Superior temporal gyrus (tissue), 1 donor: ENCODE measurements around the gene AZI2.

ENCODE experiments used
- DNase-seq: peaks from one replicate; pipeline ENCODE4 v3.0.0-alpha.2; 2016; ENCODE audit errors: extremely low spot score

The AZI2 gene

DNA sequence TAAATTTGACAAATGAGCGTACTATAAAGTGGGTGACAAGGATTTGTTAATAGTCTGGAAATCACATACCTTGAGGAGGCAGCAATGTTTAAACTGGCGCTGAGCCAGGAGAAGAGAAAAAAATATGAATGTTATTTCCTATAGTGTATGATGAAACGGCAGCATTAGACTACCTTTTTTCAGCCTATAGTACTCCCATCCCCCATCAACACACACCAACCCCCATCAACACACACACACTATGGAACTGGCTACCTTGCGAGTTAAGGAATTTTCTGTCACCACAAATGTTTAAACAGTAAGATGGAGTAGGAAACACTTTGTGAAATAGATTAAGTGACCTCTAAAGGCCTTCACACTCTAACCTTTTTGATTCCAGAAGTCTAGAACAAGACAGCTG, 46.9 kb downstream of the AZI2 start:
- no peak for DNase-seq

DNA sequence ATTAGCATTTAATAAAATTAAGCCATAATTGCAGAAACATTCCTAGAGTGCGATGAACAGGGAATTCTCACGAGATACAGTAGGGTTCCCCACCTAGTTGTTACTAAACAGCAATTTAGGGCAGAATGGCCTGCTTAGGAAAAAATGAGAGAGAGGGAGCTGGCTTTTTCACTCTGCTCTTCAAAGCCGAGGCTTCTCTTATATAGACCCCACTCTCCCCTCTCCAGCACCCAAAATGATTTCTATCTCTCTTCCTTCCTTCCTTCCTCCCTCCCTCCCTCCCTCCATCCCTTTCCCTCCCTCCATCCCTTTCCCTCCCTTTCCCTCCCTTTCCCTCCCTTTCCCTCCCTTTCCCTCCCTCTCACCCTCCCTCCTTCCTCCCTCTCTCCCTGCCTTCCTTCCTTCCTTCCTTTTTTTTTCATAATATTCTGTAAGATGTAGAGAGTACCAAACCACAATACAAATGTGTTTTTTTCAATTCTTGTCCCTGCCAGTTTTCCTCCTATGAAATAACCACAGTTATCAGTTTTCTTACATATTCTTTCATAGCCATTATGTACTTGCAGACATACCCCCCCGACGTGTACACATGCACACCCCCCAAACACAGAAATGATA, 48.2 kb downstream of the AZI2 start:
- DNase-seq, result no peak

DNA sequence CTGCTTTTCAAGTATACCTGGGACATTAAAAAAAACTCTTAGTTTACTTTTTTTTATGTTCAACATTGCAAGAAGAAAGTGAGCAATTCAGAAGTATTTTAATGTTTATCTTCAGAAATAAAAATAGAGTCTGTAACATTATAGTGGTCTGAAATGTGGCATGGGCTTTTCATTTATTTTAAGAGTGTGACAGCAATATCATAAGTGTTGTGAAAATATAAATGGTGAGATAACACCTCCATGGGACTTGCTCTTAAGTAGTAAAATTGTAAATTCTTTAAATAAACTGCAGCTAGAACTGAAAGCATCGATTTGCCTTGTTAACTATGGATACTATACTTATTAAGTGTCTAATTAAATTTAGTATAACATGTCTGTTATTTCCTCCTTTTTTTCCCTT, 48.9 kb downstream of the AZI2 start:
- DNase-seq, result no peak

DNA sequence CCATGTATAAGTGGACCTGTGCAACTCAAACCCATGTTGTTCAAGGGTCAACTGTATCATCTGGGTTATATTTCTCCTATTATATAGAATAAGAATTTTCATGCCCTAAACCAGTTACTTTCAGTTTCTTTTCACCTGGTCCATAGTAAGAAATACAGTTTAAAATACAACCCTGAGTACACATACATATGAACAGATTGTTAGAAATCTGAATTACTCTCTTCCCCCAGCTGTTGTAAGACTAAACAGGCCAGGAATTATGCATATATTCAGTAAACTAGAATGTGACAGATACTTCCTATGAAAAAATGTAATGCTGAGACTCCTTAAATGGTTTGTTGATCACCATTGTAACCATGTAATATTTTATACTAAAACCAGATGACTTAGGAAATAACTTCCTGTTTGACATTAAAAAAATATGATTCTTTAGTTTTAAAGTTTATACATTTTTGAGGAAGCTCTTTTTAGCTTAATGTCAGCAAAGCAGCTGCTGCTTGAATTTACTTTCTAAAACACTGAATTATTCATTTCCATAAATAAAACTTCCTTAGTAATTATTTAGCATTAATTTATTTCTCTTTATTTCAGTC, 52.6 kb downstream of the AZI2 start:
- no peak for DNase-seq

DNA sequence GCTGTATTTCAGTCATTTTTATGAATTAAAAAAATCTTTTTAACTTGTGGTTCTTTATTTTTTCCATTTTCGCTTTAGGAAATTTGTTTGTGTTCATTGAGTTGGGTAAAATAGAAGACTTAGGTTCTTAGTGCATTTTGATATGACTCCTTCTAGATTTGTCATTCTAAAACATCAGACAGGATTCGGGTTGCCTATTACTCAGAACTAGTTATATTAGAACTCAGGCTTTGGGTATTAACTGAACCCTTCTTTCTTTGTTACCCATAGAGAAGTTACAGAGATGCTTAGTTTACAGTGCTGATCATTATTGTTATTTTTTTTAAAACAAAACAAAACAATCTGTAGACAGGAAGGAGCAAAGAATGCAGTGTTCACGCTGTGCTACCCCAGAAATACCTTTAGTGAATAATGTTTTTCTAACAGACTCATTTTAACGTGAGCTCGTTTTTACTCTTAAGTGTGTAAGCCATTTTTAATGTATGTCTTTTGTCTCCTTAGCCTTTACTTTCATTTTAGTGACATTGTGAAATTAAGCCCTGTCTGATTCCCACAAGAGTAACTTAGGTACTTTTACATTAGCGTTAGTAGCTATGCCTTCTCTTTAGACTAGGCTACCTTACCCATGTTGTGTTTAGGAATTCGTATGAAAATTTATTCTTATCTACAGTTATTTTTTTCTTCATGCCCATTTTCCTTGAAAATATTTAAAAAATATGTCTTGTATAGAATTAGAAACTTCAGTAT, 53.8 kb downstream of the AZI2 start:
- DNase-seq, result no peak

DNA sequence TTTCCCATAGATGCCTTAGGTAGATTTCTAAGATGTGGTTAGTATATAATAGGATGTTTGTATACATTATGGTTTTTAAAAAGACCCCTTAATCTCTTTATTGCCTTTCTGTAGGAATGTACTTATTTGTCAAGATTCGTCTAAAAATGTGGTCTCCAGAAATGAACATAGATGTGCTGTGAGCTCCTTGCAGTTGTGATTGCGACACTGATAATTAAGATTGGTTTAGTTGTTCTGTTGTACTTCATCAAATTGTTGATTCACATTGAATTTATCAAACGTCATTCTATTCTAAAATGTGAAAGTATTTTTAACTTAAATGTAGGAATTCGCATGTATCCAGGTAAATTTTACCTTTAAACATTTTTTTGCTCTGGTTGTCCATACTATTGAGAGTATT, 56.0 kb downstream of the AZI2 start:
- no peak for DNase-seq

DNA sequence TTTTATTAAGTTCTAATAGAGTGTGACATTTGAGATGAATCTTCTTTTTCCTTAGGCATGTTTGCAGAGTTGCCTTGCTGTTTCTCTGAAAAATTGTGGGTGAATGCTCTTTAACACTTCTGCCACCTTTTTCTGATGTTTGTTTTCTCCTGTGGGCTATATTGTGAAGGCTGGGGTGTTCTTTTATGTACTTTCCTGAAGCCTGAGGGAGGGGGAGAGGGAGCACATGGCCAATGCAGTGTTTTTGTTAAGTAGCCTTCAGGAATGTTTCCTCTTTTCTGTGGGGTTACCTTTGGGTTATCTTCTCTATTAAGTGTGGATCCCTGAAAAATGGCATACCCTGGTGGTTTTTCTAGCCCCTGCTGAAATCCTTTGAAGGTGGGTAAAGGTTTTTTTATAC, 57.0 kb downstream of the AZI2 start:
- DNase-seq, result no peak

DNA sequence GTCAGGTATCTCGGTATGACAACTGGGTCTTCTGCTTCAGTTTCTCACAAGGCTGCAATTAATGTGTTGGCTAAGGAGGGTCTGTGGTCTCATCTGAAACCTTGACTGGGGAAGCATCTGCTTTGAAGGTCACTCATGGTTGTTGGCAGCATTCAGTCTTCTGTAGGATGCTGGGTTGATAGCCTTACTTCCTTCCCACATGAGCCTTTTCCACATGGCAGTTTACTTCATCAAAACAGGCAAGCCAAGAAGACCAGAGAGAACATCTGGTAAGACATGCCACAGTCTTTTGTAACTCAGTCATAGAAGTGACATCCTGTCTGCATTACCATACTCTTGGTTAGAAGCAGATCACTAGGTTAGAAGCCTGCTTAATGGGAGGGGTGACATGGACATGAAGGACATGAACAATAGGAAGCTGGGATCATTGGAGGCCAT, 57.7 kb downstream of the AZI2 start:
- DNase-seq, result no peak

DNA sequence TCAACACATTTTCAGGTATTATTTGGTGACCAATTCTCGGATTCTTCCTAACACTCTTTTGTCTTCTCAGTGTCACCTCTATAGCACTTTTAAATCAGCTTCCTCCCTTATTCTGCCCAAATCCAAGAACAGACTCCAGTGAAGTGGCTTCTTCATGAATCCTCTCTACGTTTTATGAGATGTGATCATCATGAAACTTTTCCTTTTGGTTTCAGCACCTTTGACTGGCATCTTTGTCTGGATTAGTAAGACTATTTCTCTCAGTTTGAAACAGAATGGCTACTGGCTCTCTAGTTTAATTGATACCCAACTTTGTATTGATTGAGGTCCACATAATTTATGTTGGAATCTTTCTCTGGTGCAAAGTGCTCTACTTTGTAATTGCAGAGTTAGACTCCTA, 61.6 kb downstream of the AZI2 start:
- DNase-seq, result no peak

DNA sequence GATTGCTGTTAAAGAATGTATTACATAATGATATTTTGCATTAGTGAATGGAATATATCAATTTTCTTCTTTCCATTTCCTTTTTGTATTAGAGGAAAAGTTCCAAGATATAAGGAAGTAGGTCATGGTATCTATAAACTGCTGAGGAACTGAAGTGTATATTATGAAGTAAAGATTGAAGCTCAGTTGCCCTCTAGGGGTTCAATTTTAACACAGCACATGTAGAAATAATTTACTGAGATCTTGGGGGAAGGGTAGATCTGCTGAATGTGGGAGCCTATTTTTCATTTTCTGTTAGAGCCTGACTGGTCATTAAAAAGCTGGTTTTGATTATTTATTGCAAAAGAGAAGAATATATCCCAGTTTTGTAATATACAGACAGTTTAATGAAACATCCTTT, 62.0 kb downstream of the AZI2 start:
- peak; percentile 56 for DNase-seq

DNA sequence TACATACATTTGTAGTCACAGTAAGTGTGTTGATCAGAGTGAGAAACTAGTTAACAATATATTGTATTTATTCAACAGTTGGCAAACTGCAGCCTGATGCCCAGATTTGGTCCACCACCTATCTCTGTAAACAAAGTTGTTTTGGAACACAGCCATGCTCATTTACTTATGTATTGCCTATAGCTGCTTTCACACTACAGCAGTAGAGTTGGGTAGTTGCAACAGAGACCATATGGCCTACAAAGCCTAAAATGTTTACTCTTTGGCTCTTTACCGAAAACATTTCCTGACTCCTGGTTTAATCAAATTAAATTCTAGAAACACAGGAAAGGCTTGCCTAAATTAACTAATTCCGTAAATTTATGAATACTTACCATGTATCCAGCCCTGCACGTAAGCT, 67.8 kb downstream of the AZI2 start:
- DNase-seq, result no peak

DNA sequence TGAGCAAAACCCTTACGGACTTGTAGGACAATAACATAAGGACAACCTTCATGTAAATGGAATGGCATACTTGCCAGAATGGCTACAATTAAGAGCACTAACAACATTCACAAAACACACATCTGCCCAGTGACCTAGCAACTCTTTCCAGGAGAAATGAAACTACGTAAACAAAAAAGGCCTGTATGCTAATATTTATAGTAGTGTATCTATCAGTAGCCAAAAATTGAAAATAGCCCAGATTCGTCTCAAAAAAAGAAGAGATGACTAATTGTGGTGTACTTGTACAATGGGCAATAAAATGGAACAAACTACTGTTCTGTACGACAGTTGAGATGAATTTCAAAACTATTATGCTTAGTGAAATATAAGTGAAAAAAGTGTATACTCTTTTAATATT, 68.9 kb downstream of the AZI2 start:
- DNase-seq, result no peak

DNA sequence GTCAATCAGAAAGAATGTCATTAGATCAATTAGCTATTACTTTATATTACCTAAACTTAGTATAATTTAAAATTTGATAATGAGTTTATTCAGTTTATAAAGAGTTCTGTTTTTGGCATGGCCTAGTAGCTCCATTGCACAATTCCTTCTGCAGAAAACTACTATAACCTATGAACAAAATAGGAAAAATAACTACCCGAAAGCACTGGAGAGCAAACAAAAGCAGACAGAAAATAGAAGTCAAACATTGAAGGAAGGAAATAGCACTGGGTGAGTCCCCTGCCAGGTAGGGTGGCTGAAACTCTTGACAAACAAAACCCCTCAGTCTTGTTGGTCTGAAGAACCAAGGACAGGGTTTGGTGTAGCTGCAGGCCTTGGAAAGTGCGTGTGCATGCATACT, 69.7 kb downstream of the AZI2 start:
- no peak for DNase-seq

DNA sequence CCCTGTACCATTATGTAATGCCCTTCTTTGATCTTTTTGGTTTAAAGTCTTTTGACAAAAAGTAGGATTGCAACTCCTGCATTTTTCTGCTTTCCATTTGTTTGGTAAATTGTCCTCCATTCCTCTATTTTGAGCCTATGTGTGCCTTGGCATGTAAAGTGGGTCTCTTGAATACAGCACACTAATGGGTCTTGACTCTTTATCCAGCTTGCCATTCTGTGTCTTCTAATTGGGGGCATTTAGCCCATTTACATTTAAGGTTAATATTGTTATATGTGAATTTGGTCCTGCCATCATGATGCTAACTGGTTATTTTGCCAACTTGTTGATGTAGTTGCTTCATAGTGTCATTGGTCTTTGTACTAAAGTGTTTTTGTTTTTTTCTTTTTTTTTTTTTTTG, 74.8 kb downstream of the AZI2 start:
- DNase-seq, result no peak
